GM10266 (cell line): ENCODE measurements around the gene ZNF593.

Experiments used
- DNase-seq: peaks from one replicate; pipeline ENCODE4 v3.0.0; 2012; ENCODE audit errors: extremely low spot score
- CTCF ChIP-seq: IDR thresholded peaks from 2 replicates; pipeline ENCODE4 v1.5.1; 2012; ENCODE audit warnings: mild to moderate bottlenecking, low read depth; ENCODE audit not compliant: control insufficient read depth, insufficient read depth; ENCODE audit errors: missing control alignments

The ZNF593 gene

GRCh38 chr1:26197301-26197700, 27.6 kb downstream of the ZNF593 start:
- DNase-seq: no peak
- no peak for TF ChIP-seq CTCF

GRCh38 chr1:26197813-26198212, 28.1 kb downstream of the ZNF593 start:
- no peak for TF ChIP-seq CTCF
- no peak for DNase-seq

- TF ChIP-seq CTCF: no peak
- DNase-seq: no peak
These were observed 30.7 kb downstream of the ZNF593 start for GRCh38 chr1:26200413-26200812.

GRCh38 chr1:26203642-26204318, 34.1 kb downstream of the ZNF593 start:
- peak; percentile 12 for TF ChIP-seq CTCF
- DNase-seq: no peak

- no peak for DNase-seq
- no peak for TF ChIP-seq CTCF
These were observed 40.6 kb downstream of the ZNF593 start for GRCh38 chr1:26210147-26210870.

- DNase-seq: no peak
- no peak for TF ChIP-seq CTCF
These were observed 43.0 kb downstream of the ZNF593 start for GRCh38 chr1:26212726-26213125.

GRCh38 chr1:26213335-26213905, 43.7 kb downstream of the ZNF593 start:
- DNase-seq: no peak
- TF ChIP-seq CTCF: no peak
